HuH-7 (cell line): ENCODE results near the gene CDC25B.

Source experiments
- DNase-seq: peaks from one replicate; pipeline ENCODE4 v3.0.0; 2011; ENCODE audit warnings: low spot score

The CDC25B gene

GRCh38 chr20:3764659-3765058 is 31.5 kb upstream of the CDC25B start:
- no peak for DNase-seq

- DNase-seq, result no peak
Measured at GRCh38 chr20:3765171-3765882, 30.8 kb upstream of the CDC25B start.

GRCh38 chr20:3766422-3767109 is 29.5 kb upstream of the CDC25B start:
- no peak for DNase-seq

- no peak for DNase-seq
Measured at GRCh38 chr20:3767110-3767426, 29.0 kb upstream of the CDC25B start.

- DNase-seq, result peak; percentile 100
Measured at GRCh38 chr20:3767427-3768341, 28.4 kb upstream of the CDC25B start, which contains the start of gene ADISSP. Gene ADISSP (minus strand): TSS chr20:3767753. CDS start chr20:3760100, 7,653 bp downstream.

GRCh38 chr20:3768342-3769130 is 27.6 kb upstream of the CDC25B start:
- DNase-seq, result peak; percentile 95

GRCh38 chr20:3771552-3772058 is 24.5 kb upstream of the CDC25B start:
- DNase-seq, result no peak

GRCh38 chr20:3775457-3776108 is 20.5 kb upstream of the CDC25B start:
- no peak for DNase-seq

GRCh38 chr20:3777381-3777715 is 18.8 kb upstream of the CDC25B start:
- DNase-seq, result no peak

- peak; percentile 76 for DNase-seq
Measured at GRCh38 chr20:3777716-3778629, 18.1 kb upstream of the CDC25B start.

- DNase-seq, result no peak
Measured at GRCh38 chr20:3778976-3779375, 17.1 kb upstream of the CDC25B start.

- DNase-seq, result peak; percentile 100
Measured at GRCh38 chr20:3781153-3781910, 14.8 kb upstream of the CDC25B start, which contains the start of gene SPEF1. Gene SPEF1 (minus strand): TSS chr20:3781448. CDS start chr20:3781287, 161 bp downstream.

GRCh38 chr20:3782597-3782996 is 13.5 kb upstream of the CDC25B start:
- DNase-seq, result no peak

GRCh38 chr20:3783068-3783489 is 13.0 kb upstream of the CDC25B start:
- DNase-seq, result no peak

GRCh38 chr20:3783511-3784195 is 12.5 kb upstream of the CDC25B start:
- DNase-seq, result no peak

GRCh38 chr20:3784216-3784853 is 11.8 kb upstream of the CDC25B start:
- DNase-seq, result no peak

- no peak for DNase-seq
Measured at GRCh38 chr20:3784863-3785239, 11.3 kb upstream of the CDC25B start.
